Measurements from ENCODE around the gene TULP4.

Gene TULP4

DNA sequence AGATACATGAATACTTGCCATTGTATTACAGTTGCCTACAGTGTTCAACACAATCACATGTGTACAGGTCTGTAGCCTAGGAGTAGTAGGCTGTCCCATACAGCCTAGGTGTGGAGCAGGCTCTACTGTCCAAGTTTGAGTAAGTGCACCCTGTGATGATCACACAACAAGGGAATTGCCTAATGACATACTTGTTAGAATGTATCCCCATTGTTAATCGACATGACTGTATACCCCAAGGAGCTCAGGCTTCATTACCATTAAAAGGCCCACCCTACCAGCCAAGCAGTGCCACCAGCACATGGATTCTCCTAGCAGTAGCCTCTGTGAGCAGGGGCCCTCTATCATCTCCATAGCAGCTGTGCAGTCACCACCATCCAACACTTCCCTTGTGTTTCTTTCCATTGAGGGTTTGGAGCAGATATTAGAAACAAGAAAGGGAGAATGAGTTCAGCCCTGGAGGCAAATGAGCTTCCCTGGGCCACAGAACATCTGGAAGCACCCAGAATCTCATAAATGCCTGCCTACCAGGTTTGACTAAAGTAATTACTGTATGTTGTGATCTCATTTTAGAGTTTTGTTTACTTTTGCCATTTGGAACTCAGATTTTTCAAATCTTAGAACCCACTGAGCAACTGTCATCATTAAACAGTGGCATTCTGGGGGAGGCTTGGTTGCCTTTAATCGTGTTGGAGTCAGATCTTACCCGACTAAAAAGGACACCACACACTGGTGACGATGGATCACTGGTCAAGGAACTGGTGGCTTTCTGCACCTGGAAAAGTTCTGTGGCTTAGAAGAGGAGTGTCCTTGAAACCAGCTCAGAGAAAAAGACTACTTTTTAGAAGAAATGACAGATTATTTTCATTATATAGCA, 104.9 kb downstream of the TULP4 start:
- Histone ChIP-seq H3K4me1 (ENCODE audit: control insufficient read depth, insufficient read depth, low read length) (no peaks in the 10 kb centered on the region), H3K4me3 (ENCODE audit: low read length) (no peak overlapping the region), H3K9me3 (ENCODE audit: control insufficient read depth, insufficient read depth, low read length) (no peaks in the 10 kb centered on the region), H3K27me3 (ENCODE audit: control insufficient read depth, insufficient read depth, low read length) (no peaks in the 10 kb centered on the region), H3K27ac (ENCODE audit: low read length) (no peak overlapping the region), H3K36me3 (ENCODE audit: control insufficient read depth, insufficient read depth, low read length) (no peaks in the 10 kb centered on the region; the same call in 1 of the 2 replicates)
- no peak for DNase-seq (ENCODE audit: low read depth, low spot score)
- no CpG with 5 or more reads among the region's 4 CpGs for WGBS (ENCODE audit: insufficient coverage, insufficient read length)

DNA sequence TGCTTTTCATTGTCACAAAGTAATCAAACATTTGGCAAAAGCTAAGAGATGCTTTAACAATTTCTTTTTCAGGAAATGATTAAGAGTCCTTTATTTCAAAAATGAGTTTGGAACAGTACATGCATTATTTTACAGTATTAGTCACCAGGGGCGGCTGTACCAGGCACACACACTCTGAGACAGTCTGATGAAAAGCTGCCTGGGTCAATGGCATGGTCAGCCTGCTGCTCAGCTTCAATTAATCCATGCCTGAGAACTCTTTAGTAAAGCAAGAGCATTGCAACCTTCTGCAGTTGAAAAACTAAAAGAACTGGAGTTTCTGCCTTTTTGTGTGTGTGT, 105.5 kb downstream of the TULP4 start:
- no CpG with 5 or more reads among the region's 1 CpG for WGBS (ENCODE audit: insufficient coverage, insufficient read length)
- DNase-seq (ENCODE audit: low read depth, low spot score), result no peak
- no peak overlapping the region for H3K27ac ChIP-seq (ENCODE audit: low read length)
- H3K27me3 ChIP-seq (ENCODE audit: control insufficient read depth, insufficient read depth, low read length), result no peaks in the 10 kb centered on the region
- no peaks in the 10 kb centered on the region for H3K4me1 ChIP-seq (ENCODE audit: control insufficient read depth, insufficient read depth, low read length)
- no peaks in the 10 kb centered on the region; the same call in 1 of the 2 replicates for H3K36me3 ChIP-seq (ENCODE audit: control insufficient read depth, insufficient read depth, low read length)
- no peaks in the 10 kb centered on the region for H3K9me3 ChIP-seq (ENCODE audit: control insufficient read depth, insufficient read depth, low read length)
- no peak overlapping the region for H3K4me3 ChIP-seq (ENCODE audit: low read length)

DNA sequence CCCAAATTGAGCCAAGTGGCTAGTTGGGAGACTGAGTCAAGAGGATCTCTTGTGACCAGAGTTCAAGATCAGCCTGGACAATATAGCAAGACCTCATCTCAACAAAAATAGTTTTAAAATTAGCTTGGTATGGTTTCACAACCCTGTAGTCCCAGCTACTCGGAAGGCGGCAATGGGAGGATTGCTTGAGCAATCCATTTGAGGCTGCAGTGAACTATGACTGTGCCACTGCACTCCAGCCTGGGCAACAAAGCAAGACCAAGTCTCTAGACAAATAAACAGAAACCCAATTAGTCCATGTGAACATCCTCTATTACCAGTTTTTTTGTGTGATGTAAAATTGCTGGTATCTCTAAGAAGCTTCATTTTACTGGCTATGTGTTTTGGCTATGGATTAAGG, 106.2 kb downstream of the TULP4 start:
- no peak overlapping the region for H3K4me3 ChIP-seq (ENCODE audit: low read length)
- no peaks in the 10 kb centered on the region; the same call in 1 of the 2 replicates for H3K36me3 ChIP-seq (ENCODE audit: control insufficient read depth, insufficient read depth, low read length)
- no peak for DNase-seq (ENCODE audit: low read depth, low spot score)
- WGBS (ENCODE audit: insufficient coverage, insufficient read length), result no CpG with 5 or more reads among the region's 2 CpGs
- no peaks in the 10 kb centered on the region for H3K27me3 ChIP-seq (ENCODE audit: control insufficient read depth, insufficient read depth, low read length)
- no peaks in the 10 kb centered on the region for H3K9me3 ChIP-seq (ENCODE audit: control insufficient read depth, insufficient read depth, low read length)
- no peak overlapping the region for H3K27ac ChIP-seq (ENCODE audit: low read length)
- no peaks in the 10 kb centered on the region for H3K4me1 ChIP-seq (ENCODE audit: control insufficient read depth, insufficient read depth, low read length)

DNA sequence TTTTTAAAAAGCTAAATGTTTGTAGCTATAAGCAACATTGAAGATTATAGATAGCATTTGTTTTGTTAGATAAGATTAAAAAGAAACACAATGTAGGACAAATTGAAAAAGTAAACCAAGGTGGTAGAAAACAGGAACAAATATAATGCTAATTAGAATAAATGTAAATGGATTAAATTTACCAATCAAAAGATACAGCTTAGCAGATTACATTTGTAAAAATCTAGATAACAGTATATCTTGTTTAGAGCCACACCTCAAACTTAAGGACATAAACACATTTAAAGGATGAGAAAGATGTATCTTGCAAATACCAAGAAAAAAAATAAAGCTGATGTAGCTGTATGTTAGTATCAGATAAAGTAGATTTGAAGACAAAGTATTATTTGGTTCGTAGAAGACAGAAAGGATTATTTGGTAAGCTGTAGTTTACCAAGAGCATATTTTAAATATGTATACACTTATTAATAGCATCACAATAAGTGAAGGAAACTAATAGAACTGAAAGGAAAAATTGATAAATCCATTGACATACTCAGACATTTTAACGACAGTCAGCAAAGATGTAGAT, 107.2 kb downstream of the TULP4 start:
- Histone ChIP-seq H3K4me3 (ENCODE audit: low read length) (no peak overlapping the region), H3K4me1 (ENCODE audit: control insufficient read depth, insufficient read depth, low read length) (no peaks in the 10 kb centered on the region), H3K27ac (ENCODE audit: low read length) (no peak overlapping the region), H3K9me3 (ENCODE audit: control insufficient read depth, insufficient read depth, low read length) (no peaks in the 10 kb centered on the region), H3K27me3 (ENCODE audit: control insufficient read depth, insufficient read depth, low read length) (no peaks in the 10 kb centered on the region), H3K36me3 (ENCODE audit: control insufficient read depth, insufficient read depth, low read length) (no peaks in the 10 kb centered on the region; the same call in 1 of the 2 replicates)
- DNase-seq (ENCODE audit: low read depth, low spot score), result no peak
- WGBS (ENCODE audit: insufficient coverage, insufficient read length), result no CpG with 5 or more reads among the region's 2 CpGs

GRCh38 chr6:158421381-158421780, 109.1 kb downstream of the TULP4 start:
- H3K4me1 ChIP-seq (ENCODE audit: control insufficient read depth, insufficient read depth, low read length), result no peaks in the 10 kb centered on the region
- no peak for DNase-seq (ENCODE audit: low read depth, low spot score)
- no peak overlapping the region for H3K27ac ChIP-seq (ENCODE audit: low read length)
- no peaks in the 10 kb centered on the region; the same call in 1 of the 2 replicates for H3K36me3 ChIP-seq (ENCODE audit: control insufficient read depth, insufficient read depth, low read length)
- WGBS (ENCODE audit: insufficient coverage, insufficient read length), result no CpG with 5 or more reads among the region's 4 CpGs
- H3K4me3 ChIP-seq (ENCODE audit: low read length), result no peak overlapping the region
- no peaks in the 10 kb centered on the region for H3K27me3 ChIP-seq (ENCODE audit: control insufficient read depth, insufficient read depth, low read length)
- H3K9me3 ChIP-seq (ENCODE audit: control insufficient read depth, insufficient read depth, low read length), result no peaks in the 10 kb centered on the region

DNA sequence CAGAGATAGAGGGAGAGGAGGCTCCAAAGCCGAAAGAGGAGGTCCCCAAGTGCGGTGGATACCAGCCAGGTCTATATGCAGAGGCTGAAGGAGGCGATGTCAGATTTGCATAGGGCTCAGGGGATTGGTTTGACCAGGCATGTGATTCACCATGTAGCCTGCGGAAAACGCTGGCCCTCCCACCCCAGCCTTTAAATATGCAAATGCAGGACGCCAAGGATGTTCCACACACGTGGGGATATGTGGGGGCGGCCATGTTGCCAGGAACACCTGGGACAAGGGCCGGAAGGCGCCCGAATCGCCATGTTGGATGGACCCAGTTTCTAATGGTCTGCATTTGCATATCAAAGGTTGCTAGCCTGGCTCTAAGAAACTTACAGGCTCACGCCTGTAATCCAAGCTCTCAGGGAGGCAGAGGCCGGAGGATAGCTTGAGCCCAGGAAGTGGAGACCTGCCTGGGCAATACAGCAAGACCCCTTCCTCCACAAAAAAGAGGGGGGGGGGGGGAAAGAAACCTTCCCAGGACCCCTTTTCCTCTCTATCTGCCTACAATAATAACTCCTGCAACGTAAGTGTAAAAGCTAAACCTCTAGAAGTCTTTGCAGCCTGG, 110.5 kb downstream of the TULP4 start:
- H3K9me3 ChIP-seq (ENCODE audit: control insufficient read depth, insufficient read depth, low read length), result no peaks in the 10 kb centered on the region
- H3K27me3 ChIP-seq (ENCODE audit: control insufficient read depth, insufficient read depth, low read length), result no peaks in the 10 kb centered on the region
- H3K4me3 ChIP-seq (ENCODE audit: low read length), result no peak overlapping the region
- no peak overlapping the region for H3K27ac ChIP-seq (ENCODE audit: low read length)
- no peaks in the 10 kb centered on the region for H3K36me3 ChIP-seq (ENCODE audit: control insufficient read depth, insufficient read depth, low read length)
- no peaks in the 10 kb centered on the region for H3K4me1 ChIP-seq (ENCODE audit: control insufficient read depth, insufficient read depth, low read length)
- DNase-seq (ENCODE audit: low read depth, low spot score), result no peak
- WGBS (ENCODE audit: insufficient coverage, insufficient read length), result no CpG with 5 or more reads among the region's 15 CpGs

DNA sequence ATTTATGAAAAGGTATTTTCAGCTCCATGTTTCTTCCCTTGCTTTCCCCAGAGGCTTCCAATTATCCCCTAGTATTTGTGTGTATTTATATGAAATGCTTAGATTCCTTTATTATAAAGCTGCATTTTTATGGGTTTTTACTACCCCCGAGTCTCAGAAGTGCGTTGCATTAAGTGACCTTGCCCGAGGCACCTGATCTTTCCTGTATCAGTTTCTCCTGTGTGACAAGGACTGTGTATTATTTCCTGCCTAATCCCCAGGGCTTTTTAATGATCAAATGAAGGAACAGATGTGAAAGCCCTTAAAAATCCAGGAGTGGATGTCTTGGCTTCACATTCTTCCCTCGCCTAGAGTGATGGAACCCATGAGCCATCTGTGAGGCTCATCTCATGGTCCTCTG, 118.8 kb downstream of the TULP4 start:
- Histone ChIP-seq H3K27me3 (ENCODE audit: control insufficient read depth, insufficient read depth, low read length) (no peaks in the 10 kb centered on the region), H3K9me3 (ENCODE audit: control insufficient read depth, insufficient read depth, low read length) (no peaks in the 10 kb centered on the region), H3K4me3 (ENCODE audit: low read length) (no peak overlapping the region), H3K4me1 (ENCODE audit: control insufficient read depth, insufficient read depth, low read length) (no peaks in the 10 kb centered on the region), H3K27ac (ENCODE audit: low read length) (no peak overlapping the region), H3K36me3 (ENCODE audit: control insufficient read depth, insufficient read depth, low read length) (no peaks in the 10 kb centered on the region)
- WGBS (ENCODE audit: insufficient coverage, insufficient read length), result no CpG with 5 or more reads among the region's 4 CpGs
- no peak for DNase-seq (ENCODE audit: low read depth, low spot score)

GRCh38 chr6:158431560-158431959, 119.3 kb downstream of the TULP4 start:
- H3K4me3 ChIP-seq (ENCODE audit: low read length), result no peak overlapping the region
- no peaks in the 10 kb centered on the region for H3K27me3 ChIP-seq (ENCODE audit: control insufficient read depth, insufficient read depth, low read length)
- H3K4me1 ChIP-seq (ENCODE audit: control insufficient read depth, insufficient read depth, low read length), result no peaks in the 10 kb centered on the region
- no peak for DNase-seq (ENCODE audit: low read depth, low spot score)
- H3K9me3 ChIP-seq (ENCODE audit: control insufficient read depth, insufficient read depth, low read length), result no peaks in the 10 kb centered on the region
- no peak overlapping the region for H3K27ac ChIP-seq (ENCODE audit: low read length)
- no peaks in the 10 kb centered on the region for H3K36me3 ChIP-seq (ENCODE audit: control insufficient read depth, insufficient read depth, low read length)
- WGBS (ENCODE audit: insufficient coverage, insufficient read length), result no CpG with 5 or more reads among the region's 13 CpGs

DNA sequence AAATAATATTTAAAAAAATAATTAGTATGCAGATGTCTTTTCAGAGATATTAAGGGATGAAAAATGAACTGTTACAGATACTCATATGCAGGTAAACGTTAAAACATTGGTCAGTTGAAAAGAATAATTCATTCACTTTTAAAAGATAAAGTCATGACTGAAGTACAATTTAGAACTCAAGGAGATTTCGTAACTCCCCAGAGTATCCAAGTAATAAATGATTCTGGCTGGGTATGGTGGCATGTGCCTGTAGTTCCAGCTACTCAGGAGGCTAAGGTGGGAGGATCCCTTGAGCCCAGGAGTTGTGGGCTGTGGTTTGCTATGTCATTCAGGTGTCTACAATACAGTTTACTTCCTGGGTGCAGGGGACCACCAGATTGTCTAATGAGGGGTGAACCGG, 125.3 kb downstream of the TULP4 start:
- Histone ChIP-seq H3K9me3 (ENCODE audit: control insufficient read depth, insufficient read depth, low read length) (no peaks in the 10 kb centered on the region), H3K27me3 (ENCODE audit: control insufficient read depth, insufficient read depth, low read length) (no peaks in the 10 kb centered on the region)
- DNase-seq (ENCODE audit: low read depth, low spot score), result no peak

DNA sequence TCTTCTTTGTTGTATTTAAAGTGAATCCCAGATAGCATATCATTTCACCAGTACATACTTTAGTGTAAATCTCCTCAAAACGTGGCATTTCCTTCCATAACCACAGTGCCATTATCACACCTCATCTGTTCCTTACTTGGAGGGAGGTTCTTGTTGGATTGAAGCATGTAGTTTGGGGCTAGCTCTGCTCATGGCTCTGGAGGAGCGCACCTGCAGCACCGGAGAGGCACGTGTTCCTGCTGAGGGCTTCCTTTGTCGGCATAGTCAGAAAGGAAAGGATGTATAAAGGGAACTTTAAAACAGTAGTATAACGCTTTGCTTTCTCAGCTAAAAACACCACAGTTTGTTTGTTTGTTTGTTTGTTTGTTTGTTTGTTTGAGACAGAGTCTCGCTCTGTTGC, 126.0 kb downstream of the TULP4 start:
- no peaks in the 10 kb centered on the region for H3K27me3 ChIP-seq (ENCODE audit: control insufficient read depth, insufficient read depth, low read length)
- no peaks in the 10 kb centered on the region for H3K36me3 ChIP-seq (ENCODE audit: control insufficient read depth, insufficient read depth, low read length)
- no CpG with 5 or more reads among the region's 7 CpGs for WGBS (ENCODE audit: insufficient coverage, insufficient read length)
- no peaks in the 10 kb centered on the region for H3K4me1 ChIP-seq (ENCODE audit: control insufficient read depth, insufficient read depth, low read length)
- no peak overlapping the region for H3K4me3 ChIP-seq (ENCODE audit: low read length)
- no peak overlapping the region for H3K27ac ChIP-seq (ENCODE audit: low read length)
- H3K9me3 ChIP-seq (ENCODE audit: control insufficient read depth, insufficient read depth, low read length), result no peaks in the 10 kb centered on the region
- no peak for DNase-seq (ENCODE audit: low read depth, low spot score)

More for the DNA sequence above, 125.3 kb downstream of the TULP4 start:
- H3K4me3 ChIP-seq (ENCODE audit: low read length), result no peak overlapping the region
- H3K27ac ChIP-seq (ENCODE audit: low read length), result no peak overlapping the region
- H3K4me1 ChIP-seq (ENCODE audit: control insufficient read depth, insufficient read depth, low read length), result no peaks in the 10 kb centered on the region
- H3K36me3 ChIP-seq (ENCODE audit: control insufficient read depth, insufficient read depth, low read length), result no peaks in the 10 kb centered on the region
- WGBS (ENCODE audit: insufficient coverage, insufficient read length), result no CpG with 5 or more reads among the region's 3 CpGs

All from iPS DF 6.9 (cell line).